PC-9 (cell line): Measurements from ENCODE around the gene MB21D2.

ENCODE experiments used
- CTCF ChIP-seq: fragments of 200-600 bp; sonication (generic); conservative IDR thresholded peaks from 2 replicates; pipeline ENCODE4 v1.6.1; 2017; ENCODE audit warnings: mixed run types, antibody characterized with exemption, mild to moderate bottlenecking, moderate library complexity
- EZH2 ChIP-seq: fragments of 200-600 bp; sonication (generic); IDR thresholded peaks from 2 replicates; pipeline ENCODE4 v1.8.0; 2017; ENCODE audit warnings: antibody characterized with exemption, low read depth

GRCh38 chr3:192847941-192848340, 69.7 kb downstream of the MB21D2 start:
- TF ChIP-seq CTCF (no peak), EZH2 (no peak)
